HepG2 (cell line): ENCODE measurements around the gene PRCD. TPM values are rescaled to one million over a fixed set of nuclear protein-coding genes. Genes with fewer than 3 reads are reported as not detected.

Source experiments
- ATAC-seq: fragments of 200-7000 bp; cut with Tn5 transposase; 3 replicates; pipeline ENCODE4 v1.9.1; 2020; ENCODE audit warnings: mild to moderate bottlenecking, moderate library complexity
- BruUV-seq: library from RNA; stranded (reverse); fragments of 400-500 nt; replicated peaks from 2 replicates; lab custom pipeline; 2021; lab: Mats Ljungman, UMichigan
- CTCF ChIA-PET: fragments of 300-600 bp; formaldehyde crosslinking; extraction: SDS; loops from one replicate; lab custom pipeline; 2021; ENCODE audit warnings: low total read pairs, inconsistent platforms, low intra/inter-chr PET ratio; lab: Yijun Ruan, JAX
- POLR2A ChIA-PET: fragments of 350-600 bp; sonication (Branson Sonifier 250); formaldehyde crosslinking; loops from one replicate; lab custom pipeline; 2020; ENCODE audit warnings: antibody characterized with exemption, inconsistent platforms; lab: Yijun Ruan, JAX
- DNase-seq: peaks from one replicate; pipeline ENCODE4 v3.0.0-alpha.2; 2015; ENCODE audit warnings: low spot score
- FAIRE-seq: peaks from 3 replicates; lab custom pipeline; 2011; peaks lifted over from hg19 to GRCh38; lab: Jason Lieb, UNC
- H2AFZ ChIP-seq: one replicate; pipeline ENCODE4 v1.6.1; 2011; ENCODE audit warnings: low read length, inconsistent platforms
- H3K27ac ChIP-seq: fragments of 300-600 bp; 3 replicates; pipeline ENCODE4 v1.8.0; 2011; ENCODE audit warnings: mixed run types, mild to moderate bottlenecking, mixed read lengths, low read length, inconsistent platforms; ENCODE audit not compliant: insufficient read depth; ENCODE audit errors: extremely low read length
- H3K27me3 ChIP-seq, 2 experiments: fragments of 200-600 bp in 1 of 2; 2 replicates in 1 of 2; 3 replicates in 1 of 2; pipeline versions ENCODE4 v1.6.0 to v1.8.0; 2011; ENCODE audit warnings: low read length in 2 of 2, mild to moderate bottlenecking in 2 of 2, moderate library complexity in 2 of 2, inconsistent platforms in 1 of 2; ENCODE audit not compliant: insufficient read depth in 2 of 2, control insufficient read depth in 1 of 2
- H3K36me3 ChIP-seq, 2 experiments: fragments of 200-600 bp in 1 of 2; replicated peaks in 1 of 2; 2 replicates in 1 of 2; 3 replicates in 1 of 2; pipeline versions ENCODE4 v1.5.1 to v1.8.0; 2011; ENCODE audit warnings: low read length in 2 of 2, inconsistent platforms in 1 of 2; ENCODE audit not compliant: insufficient read depth in 2 of 2, control insufficient read depth in 1 of 2
- H3K4me1 ChIP-seq: 2 replicates; pipeline ENCODE4 v1.5.1; 2012; ENCODE audit warnings: low read length, inconsistent platforms; ENCODE audit not compliant: insufficient read depth
- H3K4me2 ChIP-seq: 2 replicates; pipeline ENCODE4 v1.6.0; 2011; ENCODE audit warnings: low read depth, low read length, inconsistent platforms
- H3K4me3 ChIP-seq, 3 experiments: fragments of 200-600 bp in 1 of 3; sonication (generic), shearing (Covaris generic) in 1 of 3; replicated peaks in 1 of 3; 2 replicates each; pipeline ENCODE4 v1.5.1; 2011 to 2016; ENCODE audit warnings: low read length in 3 of 3, inconsistent platforms in 2 of 3, low read depth in 2 of 3, mild to moderate bottlenecking in 2 of 3, control low read depth in 1 of 3, mixed read lengths in 1 of 3; ENCODE audit not compliant: insufficient read depth in 1 of 3
- H3K79me2 ChIP-seq: one replicate; pipeline ENCODE4 v1.6.1; 2011; ENCODE audit warnings: low read length, inconsistent platforms; ENCODE audit not compliant: insufficient read depth
- H3K9ac ChIP-seq: 2 replicates; pipeline ENCODE4 v1.6.0; 2011; ENCODE audit warnings: mild to moderate bottlenecking, low read depth, low read length, inconsistent platforms; ENCODE audit not compliant: insufficient read depth
- H3K9me3 ChIP-seq: 2 replicates; pipeline ENCODE4 v1.5.1; 2012; ENCODE audit warnings: mild to moderate bottlenecking, low read length
- H4K20me1 ChIP-seq: 2 replicates; pipeline ENCODE4 v1.6.0; 2011; ENCODE audit warnings: inconsistent platforms, mild to moderate bottlenecking, low read length, moderate library complexity; ENCODE audit not compliant: insufficient read depth
- BCL3 ChIP-seq: sonication (generic); formaldehyde crosslinking; IDR thresholded peaks from 2 replicates; pipeline ENCODE4 v1.5.1; 2020; ENCODE audit warnings: mild to moderate bottlenecking, missing genetic modification reagents, moderate library complexity
- BORCS8-MEF2B ChIP-seq: sonication (generic); formaldehyde crosslinking; IDR thresholded peaks from 2 replicates; pipeline ENCODE4 v1.8.0; 2022; ENCODE audit warnings: mild to moderate bottlenecking, missing genetic modification reagents
- EP300 ChIP-seq, 3 experiments: sonication (generic) in 1 of 3; formaldehyde crosslinking in 1 of 3; IDR thresholded peaks; 2 replicates each; pipeline versions ENCODE4 v1.5.1 to v1.6.1; 2011 to 2020; ENCODE audit warnings: low read depth in 2 of 3, low read length in 2 of 3, borderline replicate concordance in 1 of 3, improper control_type of control experiment in 1 of 3, mild to moderate bottlenecking in 1 of 3, missing genetic modification reagents in 1 of 3, moderate library complexity in 1 of 3
- MTA3 ChIP-seq: sonication (generic); formaldehyde crosslinking; IDR thresholded peaks from 2 replicates; pipeline ENCODE4 v1.4.0; 2020; ENCODE audit warnings: missing genetic modification reagents
- RARG ChIP-seq: sonication (generic); formaldehyde crosslinking; IDR thresholded peaks from 2 replicates; pipeline ENCODE4 v1.4.0; 2020; ENCODE audit warnings: low read depth, mild to moderate bottlenecking, missing genetic modification reagents
- TBL1XR1 ChIP-seq: fragments of 150-350 bp; IDR thresholded peaks from 2 replicates; pipeline ENCODE4 v1.6.1; 2014; ENCODE audit warnings: borderline replicate concordance, low read length; ENCODE audit not compliant: partially characterized antibody
- ZMYM3 ChIP-seq: sonication (generic); formaldehyde crosslinking; IDR thresholded peaks from 2 replicates; pipeline ENCODE4 v1.5.1; 2020; ENCODE audit warnings: mild to moderate bottlenecking, missing genetic modification reagents
- ZNF362 ChIP-seq: sonication (generic); formaldehyde crosslinking; IDR thresholded peaks from 2 replicates; pipeline ENCODE4 v1.4.0; 2020; ENCODE audit warnings: missing genetic modification reagents, mild to moderate bottlenecking, borderline replicate concordance
- ZNF569 ChIP-seq: sonication (generic); formaldehyde crosslinking; IDR thresholded peaks from 2 replicates; pipeline ENCODE4 v1.5.0; 2020; ENCODE audit warnings: mild to moderate bottlenecking, missing genetic modification reagents, moderate library complexity, borderline replicate concordance
- WGBS: methylation state at CpG from one replicate; pipeline ENCODE4 v1.1.6; 2017; ENCODE audit warnings: low lambda C conversion rate; 5-methylcytosine and 5-hydroxymethylcytosine counted together
- in situ Hi-C: cut with HindIII; loops from 2 replicates; pipeline ENCODE4 v1.10.0; 2017; ENCODE audit warnings: low pct_unique_long_range_greater_than_20kb; ENCODE audit not compliant: extremely low pct_ligation_motif_present
- intact Hi-C: fragments of 100-400 bp; cut with micrococcal nuclease; formaldehyde crosslinking; loops from one replicate; pipeline ENCODE4 v1.10.0; 2022; ENCODE audit not compliant: unreplicated experiment
- polyA plus RNA-seq, 8 experiments: library from polyadenylated mRNA; depleted of rRNA in 3 of 8; stranded (reverse) in 7 of 8; unstranded in 1 of 8; fragments of >200 nt; fragmentation: Illumina TruSeq in 4 of 8; extraction: Trizol in 4 of 8; gene quantifications; 2 replicates each; pipeline versions ENCODE4 v1.2.1 to v1.2.3, GENCODE V29; 2011 to 2016; ENCODE audit warnings: low read depth in 4 of 8, missing spikeins in 1 of 8, mixed read lengths in 1 of 8; ENCODE audit not compliant: insufficient read depth in 1 of 8
- total RNA-seq, 5 experiments: library from RNA; depleted of rRNA; stranded (reverse); fragments of >200 nt; fragmentation: Illumina TruSeq; extraction: Trizol; gene quantifications; 2 replicates each; pipeline ENCODE4 v1.2.3, GENCODE V29; 2016; ENCODE audit warnings: low read depth in 1 of 5
- TF ChIP-seq, protein P1 (sequence below): IDR thresholded peaks from 2 replicates; pipeline ENCODE4 v1.6.1; 2016
- TF ChIP-seq, protein P2 (sequence below): sonication (generic); IDR thresholded peaks from 2 replicates; pipeline ENCODE4 v1.6.1; 2016; ENCODE audit warnings: low read depth, borderline replicate concordance

PRCD gene
- total and polyA plus RNA-seq, 2 of the 13 experiments (the other 11 are each of a cell fraction or from before 2014, with no cell fraction given) = 0.51 TPM; not detected in 1

DNA sequence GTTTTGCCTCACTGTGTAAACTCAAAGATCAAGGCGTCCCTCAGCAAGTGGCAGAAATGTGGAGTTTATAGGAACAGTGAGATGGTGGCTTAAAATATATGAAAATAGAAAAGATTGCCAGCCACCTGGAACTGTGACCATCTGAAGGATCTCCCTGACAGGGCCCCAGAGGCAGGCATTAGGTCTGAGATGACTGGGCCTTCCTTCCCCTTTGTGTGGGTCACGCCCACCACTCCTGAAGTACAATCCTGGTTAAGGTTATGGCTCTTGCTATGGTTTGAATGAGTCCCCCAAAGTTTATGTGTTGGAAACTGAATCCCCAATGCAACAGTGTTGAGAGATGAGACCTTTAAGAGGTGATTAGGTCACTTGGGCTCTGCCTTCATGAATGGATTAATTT is 39.4 kb downstream of the PRCD start (continued):
- no peak for TF ChIP-seq ZNF362 (CRISPR knock-in tag)
- TF ChIP-seq, protein P1, sequence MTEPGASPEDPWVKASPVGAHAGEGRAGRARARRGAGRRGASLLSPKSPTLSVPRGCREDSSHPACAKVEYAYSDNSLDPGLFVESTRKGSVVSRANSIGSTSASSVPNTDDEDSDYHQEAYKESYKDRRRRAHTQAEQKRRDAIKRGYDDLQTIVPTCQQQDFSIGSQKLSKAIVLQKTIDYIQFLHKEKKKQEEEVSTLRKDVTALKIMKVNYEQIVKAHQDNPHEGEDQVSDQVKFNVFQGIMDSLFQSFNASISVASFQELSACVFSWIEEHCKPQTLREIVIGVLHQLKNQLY = no peak

- no peak for ATAC-seq
These were observed 41.7 kb downstream of the PRCD start for GRCh38 chr17:76581515-76581914.

DNA sequence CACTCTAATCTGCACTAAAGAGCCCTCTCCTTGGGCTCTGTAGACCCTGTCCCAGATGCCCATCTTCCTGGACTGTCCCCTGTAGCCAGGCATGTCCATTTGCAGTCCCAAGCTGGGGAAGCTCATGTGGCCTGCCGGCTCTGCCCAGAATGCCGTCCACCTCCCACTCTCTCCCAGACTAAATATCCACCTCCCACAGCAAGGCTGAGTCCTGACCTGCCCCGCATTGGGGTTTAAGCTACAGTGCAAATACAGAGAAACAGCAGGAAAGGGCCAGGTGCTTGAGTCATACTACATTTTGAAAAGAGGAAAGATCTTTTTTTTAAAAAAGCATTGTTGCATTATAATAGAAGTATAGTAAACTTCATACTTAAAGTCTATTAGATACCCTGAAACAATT is 42.8 kb downstream of the PRCD start:
- FAIRE-seq = no peak
- Histone ChIP-seq H3K27me3 (peaks cover 11 to 35% of the 10 kb centered on the region in 2 experiments; a peak in 4 of 5 replicates), H2AFZ (no peak overlapping the region), H3K9ac (no peak overlapping the region), H3K4me2 (no peak overlapping the region), H3K79me2 (no peaks in the 10 kb centered on the region), H3K36me3 (no peaks in the 10 kb centered on the region), H3K4me1 (peaks cover 33% of the 10 kb centered on the region), H3K9me3 (no peaks in the 10 kb centered on the region), H4K20me1 (no peaks in the 10 kb centered on the region), H3K27ac (no peak overlapping the region), H3K4me3 (no peak overlapping the region)
- no TSS peak for BruUV-seq
- ChIA-PET POLR2A (interaction anchor here (0.9 to 1.1 kb wide), 2 partner anchors 15 to 89 kb away, joined by 3 to 8 read pairs; no protein-coding TSS in a partner anchor), CTCF (no interaction called here)
- TF ChIP-seq BORCS8-MEF2B (CRISPR knock-in tag) (no peak), BCL3 (CRISPR knock-in tag) (no peak), ZNF569 (CRISPR knock-in tag) (no peak), EP300 (IDR thresholded peaks at IDR 0.05; ENCODE audit: low read depth in 2 of 2, low read length in 2 of 2) (no peak), EP300 (CRISPR knock-in tag; IDR thresholded peaks at IDR 0.05; ENCODE audit: borderline replicate concordance) (no peak), MTA3 (CRISPR knock-in tag) (no peak)
- TF ChIP-seq, protein P2, sequence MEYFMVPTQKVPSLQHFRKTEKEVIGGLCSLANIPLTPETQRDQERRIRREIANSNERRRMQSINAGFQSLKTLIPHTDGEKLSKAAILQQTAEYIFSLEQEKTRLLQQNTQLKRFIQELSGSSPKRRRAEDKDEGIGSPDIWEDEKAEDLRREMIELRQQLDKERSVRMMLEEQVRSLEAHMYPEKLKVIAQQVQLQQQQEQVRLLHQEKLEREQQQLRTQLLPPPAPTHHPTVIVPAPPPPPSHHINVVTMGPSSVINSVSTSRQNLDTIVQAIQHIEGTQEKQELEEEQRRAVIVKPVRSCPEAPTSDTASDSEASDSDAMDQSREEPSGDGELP = no peak
- no peak for DNase-seq
- 11% methylated on average over 3 of the region's 3 CpGs for WGBS
- ATAC-seq = no peak
- intact Hi-C loops = no loop called here
- in situ Hi-C loops = loop anchor here (5.0 kb wide), 1 partner anchor 35 kb away; no protein-coding TSS in a partner anchor

More at GRCh38 chr17:76581515-76581914, 41.7 kb downstream of the PRCD start:
- TF ChIP-seq ZMYM3 (CRISPR knock-in tag) = no peak
- TF ChIP-seq TBL1XR1 = no peak
- no peak for TF ChIP-seq RARG (CRISPR knock-in tag)
- TF ChIP-seq, all 625 proteins: peak for 0
- 59% methylated on average over 4 of the region's 5 CpGs for WGBS
- no peaks in the 10 kb centered on the region for H3K79me2 ChIP-seq
- H3K4me3 ChIP-seq = no peak overlapping the region
- peaks cover 26% of the 10 kb centered on the region for H3K4me1 ChIP-seq
- in situ Hi-C loops (loop anchor here (5.0 kb wide), 1 partner anchor 36 kb away; no protein-coding TSS in a partner anchor), intact Hi-C loops (no loop called here)
- H3K27ac ChIP-seq = no peak overlapping the region
- peaks cover 7 to 24% of the 10 kb centered on the region in 2 experiments; a peak in 4 of 5 replicates for H3K27me3 ChIP-seq
- DNase-seq (no peak), FAIRE-seq (no peak)
- no peaks in the 10 kb centered on the region for H3K36me3 ChIP-seq
- ChIA-PET CTCF (interaction anchor here (1.3 kb wide), 1 partner anchor 24 kb away, joined by 3 read pairs; no protein-coding TSS in a partner anchor), POLR2A (interaction anchor here (0.9 kb wide), 1 partner anchor 15 kb away, joined by 3 read pairs; no protein-coding TSS in a partner anchor)
- no TSS peak for BruUV-seq
- no peak overlapping the region for H3K9ac ChIP-seq
- no peaks in the 10 kb centered on the region for H3K9me3 ChIP-seq
- H2AFZ ChIP-seq = no peak overlapping the region
- H4K20me1 ChIP-seq = no peaks in the 10 kb centered on the region
- H3K4me2 ChIP-seq = no peak overlapping the region
